HCEC 1CT (cell line): ENCODE data around the gene SAP30BP.

ENCODE experiments used
- DNase-seq: peaks from one replicate; pipeline ENCODE4 v3.0.0-alpha.2; 2017

Gene SAP30BP

DNA sequence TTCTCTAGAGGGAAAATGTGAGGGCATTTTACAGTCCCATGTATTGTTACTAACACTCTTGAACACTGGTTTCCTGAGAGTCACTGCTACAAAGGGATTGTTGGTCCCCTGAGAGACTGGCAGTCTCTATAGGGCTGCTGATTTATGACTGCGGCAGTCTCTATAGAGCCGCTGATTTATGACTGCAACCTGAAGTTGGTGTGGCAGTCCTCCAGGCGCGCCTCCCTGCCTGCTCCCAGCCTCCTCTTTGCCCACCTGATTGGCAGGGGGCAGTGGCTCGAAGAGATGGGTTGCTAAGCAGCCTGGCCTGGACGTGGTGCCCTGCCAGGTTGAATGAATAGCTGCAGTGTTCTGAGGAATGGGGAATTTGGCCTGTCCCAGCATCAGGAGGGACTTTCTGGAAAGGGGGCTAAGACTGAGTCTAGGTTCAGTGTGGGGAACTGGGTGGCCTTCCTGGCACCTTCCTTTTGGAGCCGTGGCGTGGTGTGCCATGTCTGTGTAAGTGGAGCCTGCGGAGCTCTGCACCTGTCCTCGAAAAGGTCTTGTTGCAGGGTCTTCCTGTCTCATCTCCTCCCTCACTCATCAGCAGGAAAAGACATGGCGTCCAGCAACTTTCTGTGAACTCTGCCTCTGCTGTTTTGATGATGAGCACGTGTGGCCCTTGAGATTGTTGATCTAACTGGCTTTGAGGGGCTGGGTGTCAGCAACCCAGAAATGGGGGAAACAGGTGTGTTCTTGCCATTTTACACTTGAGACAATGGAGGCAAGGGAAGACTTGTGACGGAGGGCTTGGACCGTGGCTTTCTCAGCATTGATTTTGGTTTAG is 24.9 kb downstream of the SAP30BP start:
- DNase-seq: no peak

DNA sequence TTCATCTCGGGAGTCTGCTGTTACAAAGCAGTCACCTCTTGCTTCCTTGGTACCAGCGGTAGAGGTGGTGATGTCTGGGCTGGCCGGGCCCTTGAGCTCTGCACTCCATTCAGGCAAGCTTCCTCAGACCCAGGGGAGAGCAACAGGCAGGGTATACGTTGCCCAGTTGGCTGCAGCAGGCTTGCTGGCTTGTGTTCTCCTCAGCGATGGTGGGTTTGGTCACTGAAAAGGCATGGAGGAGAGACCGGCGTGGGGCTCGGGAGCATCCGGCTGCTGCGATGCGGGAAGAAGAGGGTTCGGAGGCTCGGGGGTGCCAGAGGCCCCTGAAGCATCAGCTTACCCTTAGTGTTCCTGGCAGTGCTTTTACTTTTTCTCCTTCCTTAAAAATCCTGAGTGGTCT is 25.8 kb downstream of the SAP30BP start:
- no peak for DNase-seq

- peak; percentile 79 for DNase-seq
Measured at GRCh38 chr17:75693500-75694481, 26.7 kb downstream of the SAP30BP start.

- DNase-seq: no peak
Measured at GRCh38 chr17:75694536-75694935, 27.4 kb downstream of the SAP30BP start.

DNA sequence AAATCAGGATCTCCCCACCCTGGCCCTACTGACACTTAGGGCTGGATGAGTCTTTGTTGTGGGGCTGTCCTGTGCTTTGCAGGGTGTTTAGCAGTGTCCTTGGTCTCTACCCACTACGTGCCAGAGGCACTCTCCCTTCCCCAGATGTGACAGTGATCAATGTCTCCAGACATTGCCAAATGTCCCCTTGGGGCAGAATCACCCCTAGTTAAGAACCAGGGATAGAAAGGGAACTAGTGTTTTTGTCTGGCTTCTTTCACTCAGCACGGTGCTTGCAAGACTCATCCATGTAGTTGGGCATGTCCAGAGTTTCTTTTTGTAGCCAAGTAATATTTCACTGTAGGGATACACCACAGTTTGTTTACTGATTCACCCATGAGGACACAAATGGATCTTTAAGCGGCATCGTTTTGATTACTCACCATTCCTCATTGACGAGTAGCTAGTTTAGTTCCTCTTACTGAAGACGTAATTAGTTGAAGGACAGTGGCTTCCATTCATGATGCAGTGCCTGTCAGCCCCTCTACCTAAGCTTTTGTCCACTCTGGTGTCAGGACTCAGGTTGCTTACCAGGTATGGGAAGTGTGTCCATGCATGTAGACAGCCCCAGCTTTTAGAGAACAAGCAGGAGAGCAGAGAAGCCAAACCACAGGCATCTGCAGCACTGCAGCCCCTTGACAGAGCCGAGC is 28.1 kb downstream of the SAP30BP start:
- DNase-seq: peak; percentile 70

- DNase-seq: no peak
Measured at GRCh38 chr17:75695830-75696271, 28.7 kb downstream of the SAP30BP start.

DNA sequence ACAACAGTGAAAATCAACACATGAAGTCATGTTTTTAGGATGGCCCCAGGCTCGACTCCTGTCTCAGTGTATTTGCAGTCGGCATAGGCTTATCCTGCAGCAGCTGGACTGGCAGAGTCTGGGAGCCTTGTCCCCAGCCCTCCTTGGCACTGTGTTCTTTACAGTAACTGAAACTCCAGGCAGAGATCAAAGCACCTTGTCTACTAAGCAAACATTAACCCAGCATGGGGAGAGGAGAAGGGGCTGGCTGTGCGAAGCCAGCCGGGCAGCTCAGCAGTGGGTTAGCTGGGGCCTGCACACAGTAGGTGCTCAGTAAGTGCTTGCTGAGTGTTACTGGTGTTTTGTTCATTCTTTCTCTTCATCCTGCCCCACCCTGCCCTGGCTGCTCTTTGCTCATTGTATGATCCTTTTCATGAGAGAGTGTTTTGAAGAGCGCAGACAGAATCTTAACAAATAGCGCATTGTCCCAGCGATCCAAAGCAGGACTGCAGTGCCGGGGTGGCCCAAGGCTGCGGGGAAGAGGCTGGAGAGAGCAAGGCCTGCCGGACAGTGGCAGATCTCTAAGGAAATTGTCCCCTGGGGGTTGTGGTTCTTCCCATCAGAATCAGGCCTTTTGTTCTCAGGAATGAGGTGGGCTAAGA is 30.6 kb downstream of the SAP30BP start:
- no peak for DNase-seq

GRCh38 chr17:75698659-75699058 is 31.5 kb downstream of the SAP30BP start:
- no peak for DNase-seq

DNA sequence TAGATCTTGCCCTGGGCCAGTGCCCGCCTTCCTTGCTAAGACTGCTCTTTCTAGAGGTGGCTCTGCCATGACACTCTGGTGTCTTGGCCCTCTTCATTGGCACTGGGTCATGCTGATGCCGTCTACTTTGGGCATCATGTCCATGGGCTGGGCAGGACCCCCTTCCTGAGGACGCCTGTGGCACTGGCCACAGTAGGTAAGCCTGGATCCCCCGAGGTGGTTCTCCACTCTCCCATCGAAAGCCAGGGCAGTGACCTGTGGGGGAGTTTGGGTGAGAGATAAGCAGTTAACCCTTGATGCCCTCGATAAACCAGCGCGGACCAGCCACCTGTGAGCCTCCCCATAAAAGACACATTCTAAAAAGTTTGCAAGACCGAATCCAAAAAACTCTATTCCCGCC is 34.1 kb downstream of the SAP30BP start:
- DNase-seq: no peak

GRCh38 chr17:75703191-75703590 is 36.1 kb downstream of the SAP30BP start:
- DNase-seq: no peak

GRCh38 chr17:75703591-75703990 is 36.5 kb downstream of the SAP30BP start:
- no peak for DNase-seq

GRCh38 chr17:75704963-75705875 is 38.1 kb downstream of the SAP30BP start:
- no peak for DNase-seq

DNA sequence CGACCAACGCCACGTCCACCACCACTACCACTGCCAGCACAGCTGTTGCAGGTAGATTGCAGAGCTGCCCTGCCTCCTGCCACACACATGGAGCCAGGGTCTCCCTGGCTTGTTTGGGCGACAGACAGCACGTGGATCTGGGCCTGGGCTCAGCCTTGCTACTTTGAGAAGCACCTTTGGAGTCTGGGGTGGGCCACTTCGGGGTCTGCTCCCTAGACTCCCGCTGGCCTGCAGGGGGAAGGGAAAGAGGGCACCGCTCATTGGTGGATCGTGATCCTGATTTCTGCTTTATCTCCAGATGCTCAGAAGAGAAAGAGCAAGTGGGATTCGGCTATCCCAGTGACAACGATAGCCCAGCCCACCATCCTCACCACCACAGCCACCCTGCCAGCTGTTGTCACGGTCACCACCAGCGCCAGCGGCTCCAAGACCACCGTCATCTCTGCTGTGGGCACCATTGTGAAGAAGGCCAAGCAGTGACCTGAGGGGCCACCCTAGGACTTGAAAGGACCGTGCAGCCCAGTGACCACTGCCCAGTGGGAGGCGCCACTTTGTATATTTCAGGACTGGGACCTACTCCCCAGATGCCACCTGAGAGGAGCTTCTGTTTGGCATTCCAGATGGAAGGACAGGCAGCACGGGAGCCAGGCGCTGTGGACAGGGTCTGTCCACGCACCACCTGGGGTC is 39.0 kb downstream of the SAP30BP start:
- DNase-seq: no peak

DNA sequence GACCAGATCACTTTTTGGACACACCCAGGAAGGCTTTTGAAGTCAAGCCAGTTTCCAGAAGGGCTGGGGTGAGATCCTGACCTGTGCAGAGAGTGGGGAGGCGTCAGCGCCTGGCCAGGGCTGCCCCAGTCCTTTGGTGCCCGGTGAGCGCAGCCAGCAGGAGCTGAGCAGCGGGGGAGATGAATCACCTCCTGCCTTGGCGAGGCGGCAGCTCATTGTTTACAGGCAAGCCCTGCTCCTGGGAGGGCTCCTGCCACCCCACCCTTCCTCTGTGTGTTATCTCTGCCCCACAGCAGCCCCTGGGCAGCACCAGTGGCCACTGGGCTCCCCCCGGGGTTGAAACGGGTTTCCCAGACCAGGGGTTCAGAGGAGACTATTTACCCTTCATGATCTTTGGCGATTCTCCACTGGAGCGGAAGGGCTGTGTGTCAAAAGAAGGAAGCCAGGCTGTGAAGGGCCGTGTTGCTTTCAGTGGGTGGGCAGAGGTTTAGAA is 40.0 kb downstream of the SAP30BP start:
- no peak for DNase-seq

GRCh38 chr17:75712446-75712845 is 45.3 kb downstream of the SAP30BP start:
- DNase-seq: peak; percentile 38

DNA sequence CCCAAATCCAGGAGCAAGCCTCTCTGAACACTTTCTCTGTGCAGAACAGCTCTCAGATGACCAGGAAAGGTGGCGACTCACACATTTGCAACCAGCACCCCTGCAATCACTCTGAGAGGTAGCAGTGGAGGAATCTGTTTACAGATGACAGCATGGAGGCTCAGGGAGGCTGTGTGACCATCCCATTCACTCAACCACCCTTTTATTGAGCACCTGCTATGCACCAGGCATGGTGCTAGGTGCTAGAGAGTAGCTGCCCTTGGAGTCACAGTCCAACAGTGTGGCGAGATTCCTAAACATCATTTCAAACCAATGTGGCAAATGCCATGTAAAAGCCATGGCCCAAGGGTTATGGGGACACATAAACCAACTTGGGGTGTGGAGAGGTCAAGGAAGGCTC is 52.6 kb downstream of the SAP30BP start:
- DNase-seq: no peak

DNA sequence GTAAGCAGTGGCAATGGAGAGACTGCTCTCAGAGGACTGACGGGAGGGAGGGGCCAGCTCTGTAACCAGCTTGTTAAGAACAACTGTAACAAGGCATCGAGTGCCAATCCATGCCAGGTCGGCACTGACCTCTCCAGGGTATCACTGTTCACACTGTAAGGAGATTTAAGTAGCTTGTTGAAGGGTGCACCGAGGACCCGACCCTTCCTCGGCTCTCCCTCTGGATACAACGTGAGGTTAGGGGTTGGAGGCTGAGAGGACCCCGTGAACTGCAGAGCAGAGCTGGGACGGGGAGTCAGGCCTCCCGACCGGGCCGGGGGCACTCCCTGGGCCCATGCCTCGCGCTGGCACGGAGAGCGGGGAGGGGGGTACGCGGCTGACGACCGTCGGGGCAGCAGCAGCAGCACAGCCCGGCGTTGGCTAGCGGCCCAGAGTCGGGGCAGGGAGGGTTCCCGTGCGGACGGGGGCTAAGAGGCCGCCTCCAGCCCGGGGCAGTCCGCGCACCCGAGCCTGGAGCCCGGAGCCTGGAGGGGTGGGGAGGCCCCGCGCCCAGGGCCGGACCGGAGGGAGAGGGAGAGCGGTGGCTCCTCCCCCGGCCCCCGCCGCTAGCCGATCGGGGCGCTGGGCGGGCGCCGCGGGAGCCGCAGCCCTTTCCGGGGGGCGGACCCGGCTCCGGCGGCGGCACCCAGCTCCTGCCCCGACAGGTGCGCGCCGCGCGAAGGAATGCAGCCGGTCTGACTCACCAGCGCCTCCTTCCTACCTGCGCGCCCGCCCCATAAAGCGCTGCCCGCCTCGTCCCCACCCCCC is 53.7 kb downstream of the SAP30BP start, which contains the start of gene ITGB4:
TSS of gene ITGB4 (plus strand) at position 804 of the 807 bp plus-strand sequence. CDS start 3,245 bp downstream, outside the sequence.
- DNase-seq: no peak

- DNase-seq: no peak
Measured at GRCh38 chr17:75721463-75722011, 54.4 kb downstream of the SAP30BP start.

DNA sequence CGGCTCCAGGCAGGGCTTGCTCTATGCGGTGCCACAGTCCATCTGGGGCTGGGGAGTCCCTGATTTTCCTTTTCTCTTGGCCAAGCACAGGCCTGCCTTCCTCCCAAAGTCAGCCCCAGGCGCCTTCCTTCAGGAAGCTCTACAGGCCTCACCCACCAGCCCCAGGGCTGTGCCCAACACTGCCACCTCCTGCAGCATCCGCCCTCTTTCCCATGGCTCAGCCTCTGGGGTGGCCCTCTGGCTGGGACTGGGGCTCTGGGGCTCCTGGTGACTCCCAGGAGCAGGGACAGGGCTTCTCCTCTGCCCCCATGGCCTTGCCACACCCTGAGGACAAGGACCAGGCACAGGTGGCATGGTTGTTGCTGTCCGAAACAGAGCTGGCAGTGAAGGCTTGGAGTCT is 54.9 kb downstream of the SAP30BP start:
- DNase-seq: no peak
